ENCODE data around the gene CAPN11.

CAPN11 gene

GRCh38 chr6:44172731-44173500 lies 14.3 kb downstream of the CAPN11 start (continued):
- TF ChIP-seq PBX3 (CRISPR knock-in tag; IDR thresholded peaks at IDR 0.05) (0 out of 2 replicates have a peak, but pooled peaks have one; percentile 53), ZNF701 (tag by site-specific recombination; IDR thresholded peaks at IDR 0.05) (no peak), HIC1 (tag by site-specific recombination; IDR thresholded peaks at IDR 0.05) (peak; percentile 75; the same call in 1 of the 2 replicates), ZNF600 (tag by site-specific recombination; IDR thresholded peaks at IDR 0.05) (0 out of 2 replicates have a peak, but pooled peaks have one; percentile 24), ZNF707 (tag by site-specific recombination; IDR thresholded peaks at IDR 0.05) (no peak), ZNF777 (tag by site-specific recombination; IDR thresholded peaks at IDR 0.05; ENCODE audit: borderline replicate concordance) (no peak), PRDM6 (tag by site-specific recombination; IDR thresholded peaks at IDR 0.05) (no peak), ZNF280C (tag by site-specific recombination; IDR thresholded peaks at IDR 0.05) (no peak), ZNF670 (tag by site-specific recombination; IDR thresholded peaks at IDR 0.05; ENCODE audit: low read depth) (no peak), ZNF548 (tag by site-specific recombination; IDR thresholded peaks at IDR 0.05) (no peak), SCRT1 (tag by site-specific recombination; IDR thresholded peaks at IDR 0.05; ENCODE audit: borderline replicate concordance) (no peak), CTCF (tag by site-specific recombination; IDR thresholded peaks at IDR 0.05) (peak; percentile 83), GLI4 (tag by site-specific recombination; IDR thresholded peaks at IDR 0.05) (no peak), ZNF747 (tag by site-specific recombination; IDR thresholded peaks at IDR 0.05) (no peak), ZNF175 (tag by site-specific recombination; IDR thresholded peaks at IDR 0.05) (no peak), ZEB2 (tag by site-specific recombination; IDR thresholded peaks at IDR 0.05) (no peak), ZNF133 (tag by site-specific recombination; IDR thresholded peaks at IDR 0.05) (no peak), ZNF501 (tag by site-specific recombination; IDR thresholded peaks at IDR 0.05) (0 out of 2 replicates have a peak, but pooled peaks have one; percentile 27), TRIM28 (IDR thresholded peaks at IDR 0.05; ENCODE audit: borderline replicate concordance, low read length) (no peak), ZNF157 (tag by site-specific recombination; IDR thresholded peaks at IDR 0.05) (no peak), ZNF335 (tag by site-specific recombination; conservative IDR thresholded peaks at IDR 0.05) (peak; percentile 62), EGR2 (tag by site-specific recombination; IDR thresholded peaks at IDR 0.05; ENCODE audit: low read depth) (peak; percentile 96), ZNF791 (tag by site-specific recombination; IDR thresholded peaks at IDR 0.05) (no peak), ZBTB48 (tag by site-specific recombination; IDR thresholded peaks at IDR 0.05) (0 out of 2 replicates have a peak, but pooled peaks have one; percentile 47), ZBTB10 (tag by site-specific recombination; IDR thresholded peaks at IDR 0.05) (peak; percentile 58; the same call in 1 of the 2 replicates), ZNF423 (tag by site-specific recombination; IDR thresholded peaks at IDR 0.05) (no peak), ZNF785 (tag by site-specific recombination; IDR thresholded peaks at IDR 0.05) (peak; percentile 26; the same call in 1 of the 2 replicates), ZNF302 (tag by site-specific recombination; IDR thresholded peaks at IDR 0.05; ENCODE audit: low read depth) (no peak), ZNF654 (tag by site-specific recombination; IDR thresholded peaks at IDR 0.05; ENCODE audit: low read depth) (peak; percentile 98)

Measured in HEK293 (cell line).